ENCODE data around the gene FOSL1.
A peak's percentile ranks its signal among the peaks of the same experiment; 100 is the strongest.

FOSL1 gene

DNA sequence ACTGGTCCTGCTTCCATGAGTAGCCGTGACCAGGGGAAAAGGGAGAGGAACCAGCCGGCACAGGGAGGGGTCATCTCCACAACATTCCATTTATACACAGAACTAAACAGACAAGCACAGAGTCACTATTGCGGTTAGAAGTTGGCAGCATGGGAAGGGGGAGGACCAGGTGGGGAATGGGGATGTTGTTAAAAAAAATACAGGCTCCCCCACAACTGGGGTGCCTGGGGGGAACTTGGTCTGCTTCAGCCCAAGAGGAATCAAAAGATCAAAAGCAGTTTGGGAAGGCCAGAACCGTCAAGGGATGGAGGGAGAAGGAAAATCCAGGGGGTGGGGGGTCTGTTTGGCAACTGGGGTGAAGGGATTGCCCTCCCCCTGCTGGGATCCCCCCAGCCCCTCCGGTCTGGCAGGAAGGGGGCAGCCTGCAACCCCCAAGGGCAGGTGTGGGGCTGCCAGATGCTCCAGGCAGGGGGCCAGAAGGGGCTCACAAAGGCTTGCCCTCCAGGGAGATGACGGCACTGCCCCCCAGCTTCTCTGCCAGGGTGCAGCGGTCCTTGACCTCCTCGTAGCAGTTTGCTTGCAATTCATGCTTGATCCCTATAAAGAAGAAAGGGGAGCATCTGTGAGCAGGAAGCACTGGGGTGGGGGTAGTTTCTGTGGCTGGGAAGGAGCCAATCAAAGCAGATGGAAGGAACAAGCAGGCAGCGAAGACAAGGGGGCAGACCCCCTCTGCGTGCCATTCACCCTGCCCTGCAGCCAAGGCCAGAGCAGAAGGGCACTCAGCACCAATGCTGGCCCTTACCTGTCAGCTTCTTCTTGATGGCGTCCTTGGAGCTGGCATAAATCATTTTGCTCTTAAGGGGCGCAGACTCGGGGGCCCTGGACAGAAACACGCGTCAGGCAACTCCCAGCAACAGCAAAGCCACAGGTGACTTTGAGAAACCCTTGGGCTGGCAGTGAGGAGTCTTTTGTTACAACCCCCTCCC lies 45.0 kb downstream of the FOSL1 start:
- no peak overlapping the region for H3K4me3 ChIP-seq (ENCODE audit: low read depth, low read length)
- no peak overlapping the region for H3K18ac ChIP-seq (ENCODE audit: low read length)
- H3K36me3 ChIP-seq (ENCODE audit: control insufficient read depth in 1 of 2, insufficient read depth in 2 of 2, low read length in 2 of 2) = peaks cover 55 to 59% of the 10 kb centered on the region in 2 experiments
- H3K9ac ChIP-seq (ENCODE audit: low read length) = no peak overlapping the region
- no peak overlapping the region for H2AK5ac ChIP-seq (ENCODE audit: low read length)
- DNase-seq = no peak
- peaks cover 7% of the 10 kb centered on the region for H3K9me3 ChIP-seq (ENCODE audit: insufficient read depth, low read depth, low read length)
- peaks cover 25% of the 10 kb centered on the region for H3K79me2 ChIP-seq (ENCODE audit: control insufficient read depth, insufficient read depth, low read length, poor library complexity)
- no peak overlapping the region for H3K4ac ChIP-seq (ENCODE audit: low read depth, low read length)
- peak overlapping the region; percentile 91 for H3K4me2 ChIP-seq (ENCODE audit: low read length)
- WGBS (ENCODE audit: extremely low coverage, insufficient coverage, insufficient read length) = no CpG with 5 or more reads among the region's 15 CpGs
- no peaks in the 10 kb centered on the region for H3K27me3 ChIP-seq (ENCODE audit: insufficient read depth, low read length)
- no peak overlapping the region for H2BK12ac ChIP-seq (ENCODE audit: low read length)
- H3K14ac ChIP-seq (ENCODE audit: low read length) = no peak overlapping the region
- H3K27ac ChIP-seq (ENCODE audit: low read depth, low read length) = no peak overlapping the region
- H4K8ac ChIP-seq (ENCODE audit: low read depth, low read length) = no peak overlapping the region
- no peak overlapping the region for H4K12ac ChIP-seq (ENCODE audit: low read depth, low read length)
- no peak overlapping the region for H4K91ac ChIP-seq (ENCODE audit: low read depth, low read length)
- peaks cover 23% of the 10 kb centered on the region for H3K79me1 ChIP-seq (ENCODE audit: low read length)
- no peak overlapping the region for H2BK120ac ChIP-seq (ENCODE audit: insufficient read depth, low read length, poor library complexity)
- H3K23ac ChIP-seq (ENCODE audit: low read length) = no peak overlapping the region
- no peak overlapping the region for H2AFZ ChIP-seq (ENCODE audit: insufficient read depth, low read length, poor library complexity)
- no peak overlapping the region for H2BK5ac ChIP-seq (ENCODE audit: low read depth, low read length, poor library complexity)
- peaks cover 11 to 13% of the 10 kb centered on the region in 2 experiments for H3K4me1 ChIP-seq (ENCODE audit: control insufficient read depth in 1 of 2, insufficient read depth in 2 of 2, low read length in 2 of 2)

DNA sequence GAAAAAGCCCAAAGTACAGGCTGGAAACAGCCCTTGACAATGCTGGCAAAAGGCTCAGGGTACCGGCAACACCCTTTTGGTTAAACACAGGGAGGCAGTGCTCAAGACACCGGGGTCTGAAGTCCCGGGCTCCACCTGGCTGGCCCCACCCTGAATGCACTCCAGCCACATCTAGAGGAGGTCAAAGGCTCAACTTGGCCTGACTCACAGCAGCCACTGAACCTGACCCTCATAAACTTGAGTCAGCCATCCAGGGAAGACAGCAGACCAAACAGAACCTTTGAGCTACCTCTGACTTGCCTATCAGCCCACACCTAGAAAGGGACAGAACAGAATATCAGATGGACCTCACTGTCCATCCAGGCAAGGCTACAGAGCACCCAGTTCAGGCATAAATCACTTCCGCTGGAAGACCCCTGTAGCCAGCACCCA lies 46.0 kb downstream of the FOSL1 start:
- H3K36me3 ChIP-seq (ENCODE audit: control insufficient read depth in 1 of 2, insufficient read depth in 2 of 2, low read length in 2 of 2) = peaks cover 55 to 59% of the 10 kb centered on the region in 2 experiments
- WGBS (ENCODE audit: extremely low coverage, insufficient coverage, insufficient read length) = no CpG with 5 or more reads among the region's 4 CpGs

DNA sequence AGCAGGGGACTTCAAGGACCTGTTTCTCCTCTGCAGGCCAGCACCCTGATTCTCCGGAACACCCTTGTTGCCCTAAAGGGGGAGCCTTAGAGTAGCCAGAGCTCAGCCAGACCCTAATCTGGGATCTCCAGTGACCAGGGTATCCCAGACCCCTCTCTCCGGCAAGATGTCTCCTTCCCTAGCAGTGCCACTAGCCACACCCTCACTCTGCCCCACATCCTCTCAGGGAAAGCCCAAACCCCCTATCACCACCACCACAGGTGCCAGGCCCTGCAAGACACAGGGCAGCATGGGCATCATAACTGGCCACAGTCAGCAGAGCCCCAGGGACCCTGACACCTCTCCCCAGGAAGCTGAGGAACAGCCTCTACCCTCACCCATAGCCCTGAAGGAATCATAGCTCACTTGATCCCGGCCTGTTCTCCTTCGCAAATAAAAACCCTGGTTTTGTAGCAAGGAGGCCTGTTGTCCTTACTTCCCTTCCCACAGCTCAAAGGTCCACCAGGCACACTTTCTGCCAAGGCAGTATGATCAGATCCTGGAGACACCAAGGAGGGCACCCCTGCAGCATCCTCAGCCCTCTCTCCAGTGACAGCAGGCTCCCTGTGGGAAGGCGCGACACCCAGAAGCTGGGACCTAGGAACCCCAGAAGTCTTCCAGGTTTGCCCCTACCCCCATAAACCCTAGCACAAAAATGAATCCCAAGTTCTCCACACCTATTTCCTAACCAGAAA lies 46.8 kb downstream of the FOSL1 start:
- no peak for DNase-seq
- no peak overlapping the region for H2BK12ac ChIP-seq (ENCODE audit: low read length)
- peaks cover 6 to 8% of the 10 kb centered on the region in 2 experiments for H3K4me1 ChIP-seq (ENCODE audit: control insufficient read depth in 1 of 2, insufficient read depth in 2 of 2, low read length in 2 of 2)
- no peak overlapping the region for H4K12ac ChIP-seq (ENCODE audit: low read depth, low read length)
- H3K27me3 ChIP-seq (ENCODE audit: insufficient read depth, low read length) = no peaks in the 10 kb centered on the region
- no peak overlapping the region for H4K8ac ChIP-seq (ENCODE audit: low read depth, low read length)
- H3K9ac ChIP-seq (ENCODE audit: low read length) = no peak overlapping the region
- H3K27ac ChIP-seq (ENCODE audit: low read depth, low read length) = no peak overlapping the region
- WGBS (ENCODE audit: extremely low coverage, insufficient coverage, insufficient read length) = no CpG with 5 or more reads among the region's 6 CpGs
- H2AFZ ChIP-seq (ENCODE audit: insufficient read depth, low read length, poor library complexity) = no peak overlapping the region
- no peak overlapping the region for H3K4ac ChIP-seq (ENCODE audit: low read depth, low read length)
- H3K23ac ChIP-seq (ENCODE audit: low read length) = no peak overlapping the region
- H3K79me2 ChIP-seq (ENCODE audit: control insufficient read depth, insufficient read depth, low read length, poor library complexity) = peaks cover 21% of the 10 kb centered on the region
- peaks cover 12% of the 10 kb centered on the region for H3K79me1 ChIP-seq (ENCODE audit: low read length)
- H2BK120ac ChIP-seq (ENCODE audit: insufficient read depth, low read length, poor library complexity) = no peak overlapping the region
- no peak overlapping the region for H2BK5ac ChIP-seq (ENCODE audit: low read depth, low read length, poor library complexity)
- no peak overlapping the region for H3K18ac ChIP-seq (ENCODE audit: low read length)
- peaks cover 55 to 59% of the 10 kb centered on the region in 2 experiments for H3K36me3 ChIP-seq (ENCODE audit: control insufficient read depth in 1 of 2, insufficient read depth in 2 of 2, low read length in 2 of 2)
- peaks cover 7% of the 10 kb centered on the region for H3K9me3 ChIP-seq (ENCODE audit: insufficient read depth, low read depth, low read length)
- H2AK5ac ChIP-seq (ENCODE audit: low read length) = no peak overlapping the region
- no peak overlapping the region for H4K91ac ChIP-seq (ENCODE audit: low read depth, low read length)
- no peak overlapping the region for H3K4me2 ChIP-seq (ENCODE audit: low read length)
- H3K4me3 ChIP-seq (ENCODE audit: low read depth, low read length) = no peak overlapping the region
- H3K14ac ChIP-seq (ENCODE audit: low read length) = no peak overlapping the region

More for the DNA sequence above, 46.0 kb downstream of the FOSL1 start:
- Histone ChIP-seq H3K18ac (ENCODE audit: low read length) (no peak overlapping the region), H2BK12ac (ENCODE audit: low read length) (no peak overlapping the region), H3K27ac (ENCODE audit: low read depth, low read length) (no peak overlapping the region), H3K4ac (ENCODE audit: low read depth, low read length) (no peak overlapping the region), H3K23ac (ENCODE audit: low read length) (no peak overlapping the region), H3K4me2 (ENCODE audit: low read length) (no peak overlapping the region), H3K4me1 (ENCODE audit: control insufficient read depth in 1 of 2, insufficient read depth in 2 of 2, low read length in 2 of 2) (peaks cover 6 to 8% of the 10 kb centered on the region in 2 experiments), H2AFZ (ENCODE audit: insufficient read depth, low read length, poor library complexity) (no peak overlapping the region), H3K79me1 (ENCODE audit: low read length) (peaks cover 17% of the 10 kb centered on the region), H3K27me3 (ENCODE audit: insufficient read depth, low read length) (no peaks in the 10 kb centered on the region), H4K91ac (ENCODE audit: low read depth, low read length) (no peak overlapping the region), H3K14ac (ENCODE audit: low read length) (no peak overlapping the region), H3K79me2 (ENCODE audit: control insufficient read depth, insufficient read depth, low read length, poor library complexity) (peaks cover 21% of the 10 kb centered on the region), H2BK120ac (ENCODE audit: insufficient read depth, low read length, poor library complexity) (no peak overlapping the region), H4K12ac (ENCODE audit: low read depth, low read length) (no peak overlapping the region), H3K9ac (ENCODE audit: low read length) (no peak overlapping the region), H2BK5ac (ENCODE audit: low read depth, low read length, poor library complexity) (no peak overlapping the region), H4K8ac (ENCODE audit: low read depth, low read length) (no peak overlapping the region), H3K9me3 (ENCODE audit: insufficient read depth, low read depth, low read length) (peaks cover 7% of the 10 kb centered on the region), H2AK5ac (ENCODE audit: low read length) (no peak overlapping the region), H3K4me3 (ENCODE audit: low read depth, low read length) (no peak overlapping the region)
- DNase-seq = no peak

DNA sequence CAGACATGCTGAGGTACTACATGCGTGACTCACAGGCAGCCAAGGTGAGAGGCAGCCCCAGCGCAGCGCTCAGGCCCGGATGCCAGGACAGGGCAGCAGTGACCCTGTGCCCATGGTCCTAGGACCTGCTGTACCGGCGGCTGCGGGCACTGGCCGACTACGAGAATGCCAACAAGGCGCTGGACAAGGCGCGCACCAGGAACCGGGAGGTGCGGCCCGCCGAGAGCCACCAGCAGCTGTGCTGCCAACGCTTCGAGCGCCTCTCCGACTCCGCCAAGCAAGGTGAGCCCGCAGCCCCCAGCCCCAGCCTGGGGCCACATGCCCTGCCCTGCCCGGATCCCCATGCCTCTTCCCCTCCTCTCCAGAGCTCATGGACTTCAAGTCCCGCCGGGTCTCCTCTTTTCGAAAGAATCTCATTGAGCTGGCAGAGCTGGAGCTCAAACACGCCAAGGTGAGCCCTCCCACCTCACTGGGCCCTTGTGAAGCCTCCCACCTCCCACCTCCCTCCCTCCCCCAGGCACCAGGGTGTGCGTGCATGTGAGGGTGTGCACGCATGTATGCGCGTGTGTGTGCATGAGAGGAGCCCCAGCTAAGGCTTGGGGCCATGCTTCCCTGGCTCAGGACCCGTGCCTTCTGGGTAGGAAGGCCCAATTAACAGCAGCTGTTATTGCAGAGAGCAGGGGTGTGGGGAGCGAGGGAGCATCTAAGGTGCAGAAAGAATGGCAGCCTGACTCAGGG lies 47.5 kb downstream of the FOSL1 start:
- H2AK5ac ChIP-seq (ENCODE audit: low read length) = no peak overlapping the region
- no peak overlapping the region for H4K91ac ChIP-seq (ENCODE audit: low read depth, low read length)
- H3K4me3 ChIP-seq (ENCODE audit: low read depth, low read length) = no peak overlapping the region
- H4K12ac ChIP-seq (ENCODE audit: low read depth, low read length) = no peak overlapping the region
- peaks cover 8% of the 10 kb centered on the region for H3K79me1 ChIP-seq (ENCODE audit: low read length)
- H3K9me3 ChIP-seq (ENCODE audit: insufficient read depth, low read depth, low read length) = peaks cover 7% of the 10 kb centered on the region
- H3K79me2 ChIP-seq (ENCODE audit: control insufficient read depth, insufficient read depth, low read length, poor library complexity) = peaks cover 18% of the 10 kb centered on the region
- H3K4ac ChIP-seq (ENCODE audit: low read depth, low read length) = no peak overlapping the region
- no peak overlapping the region for H3K4me2 ChIP-seq (ENCODE audit: low read length)
- WGBS (ENCODE audit: extremely low coverage, insufficient coverage, insufficient read length) = no CpG with 5 or more reads among the region's 33 CpGs
- H3K36me3 ChIP-seq (ENCODE audit: control insufficient read depth in 1 of 2, insufficient read depth in 2 of 2, low read length in 2 of 2) = peaks cover 55 to 59% of the 10 kb centered on the region in 2 experiments
- H2AFZ ChIP-seq (ENCODE audit: insufficient read depth, low read length, poor library complexity) = no peak overlapping the region
- H3K9ac ChIP-seq (ENCODE audit: low read length) = no peak overlapping the region
- H2BK5ac ChIP-seq (ENCODE audit: low read depth, low read length, poor library complexity) = no peak overlapping the region
- no peak overlapping the region for H3K27ac ChIP-seq (ENCODE audit: low read depth, low read length)
- no peak for DNase-seq
- peaks cover 6 to 8% of the 10 kb centered on the region in 2 experiments for H3K4me1 ChIP-seq (ENCODE audit: control insufficient read depth in 1 of 2, insufficient read depth in 2 of 2, low read length in 2 of 2)
- no peak overlapping the region for H3K23ac ChIP-seq (ENCODE audit: low read length)
- no peak overlapping the region for H4K8ac ChIP-seq (ENCODE audit: low read depth, low read length)
- H3K14ac ChIP-seq (ENCODE audit: low read length) = no peak overlapping the region
- no peak overlapping the region for H2BK12ac ChIP-seq (ENCODE audit: low read length)
- H3K27me3 ChIP-seq (ENCODE audit: insufficient read depth, low read length) = no peaks in the 10 kb centered on the region
- no peak overlapping the region for H2BK120ac ChIP-seq (ENCODE audit: insufficient read depth, low read length, poor library complexity)
- no peak overlapping the region for H3K18ac ChIP-seq (ENCODE audit: low read length)

All from trophoblast cell (in vitro differentiated cells and primary cell).